NT2/D1 (cell line): ENCODE data around the gene SEL1L3.

ENCODE experiments used
- DNase-seq: peaks from one replicate; pipeline ENCODE4 v3.0.0-alpha.2; 2011; ENCODE audit warnings: low read depth, low spot score
- H3K27me3 ChIP-seq: 2 replicates; pipeline ENCODE4 v1.6.0; 2011; ENCODE audit warnings: mild to moderate bottlenecking; ENCODE audit not compliant: insufficient read length, insufficient read depth
- H3K36me3 ChIP-seq: 2 replicates; pipeline ENCODE4 v1.6.1; 2011; ENCODE audit warnings: mild to moderate bottlenecking, low read length, mixed read lengths; ENCODE audit not compliant: insufficient read depth, insufficient read length
- H3K4me1 ChIP-seq: 2 replicates; pipeline ENCODE4 v1.5.1; 2011; ENCODE audit not compliant: insufficient read depth, insufficient read length
- H3K4me3 ChIP-seq: 2 replicates; pipeline ENCODE4 v1.5.1; 2011; ENCODE audit warnings: low read depth; ENCODE audit not compliant: insufficient read length
- H3K9ac ChIP-seq: 2 replicates; pipeline ENCODE4 v1.6.0; 2011; ENCODE audit warnings: low read depth; ENCODE audit not compliant: insufficient read length
- H3K9me3 ChIP-seq: 2 replicates; pipeline ENCODE4 v1.5.1; 2011; ENCODE audit warnings: mild to moderate bottlenecking, low read length; ENCODE audit not compliant: insufficient read depth
- SUZ12 ChIP-seq: IDR thresholded peaks from 2 replicates; pipeline ENCODE4 v1.6.1; 2011; ENCODE audit not compliant: insufficient read length, insufficient read depth; ENCODE audit errors: extremely low read depth
- YY1 ChIP-seq: IDR thresholded peaks from 2 replicates; pipeline ENCODE4 v1.6.1; 2011; ENCODE audit not compliant: insufficient read length, insufficient read depth
- ZNF274 ChIP-seq: IDR thresholded peaks from 2 replicates; pipeline ENCODE4 v1.6.1; 2011; ENCODE audit warnings: mild to moderate bottlenecking, low read depth, low read length

SEL1L3 gene

DNA sequence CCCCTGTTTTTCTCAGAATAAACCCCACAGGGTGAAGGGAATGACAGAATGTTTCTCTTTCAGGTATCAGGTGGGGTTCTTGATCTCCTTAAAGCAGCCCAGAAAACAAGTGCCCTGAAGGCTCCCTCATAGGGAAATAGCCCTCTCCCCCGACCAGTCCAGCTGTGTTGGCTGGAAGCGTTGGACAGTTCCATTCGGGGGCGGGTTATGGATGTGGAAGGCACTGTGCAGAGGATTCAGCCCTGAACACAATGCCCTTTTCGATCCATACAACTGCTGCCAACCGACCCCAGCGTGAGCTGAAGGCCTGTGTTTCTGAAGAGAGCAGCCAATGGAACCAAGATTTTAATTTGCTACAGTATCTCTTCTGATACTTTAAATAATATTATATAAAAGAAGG lies 41.5 kb downstream of the SEL1L3 start:
- no peak overlapping the region for H3K4me3 ChIP-seq
- H3K27me3 ChIP-seq: no peaks in the 10 kb centered on the region
- H3K36me3 ChIP-seq: peaks cover 30% of the 10 kb centered on the region
- H3K9ac ChIP-seq: no peak overlapping the region
- TF ChIP-seq SUZ12: no peak
- TF ChIP-seq ZNF274: no peak
- no peak for TF ChIP-seq YY1
- DNase-seq: no peak
- H3K4me1 ChIP-seq: no peaks in the 10 kb centered on the region
- H3K9me3 ChIP-seq: no peaks in the 10 kb centered on the region

DNA sequence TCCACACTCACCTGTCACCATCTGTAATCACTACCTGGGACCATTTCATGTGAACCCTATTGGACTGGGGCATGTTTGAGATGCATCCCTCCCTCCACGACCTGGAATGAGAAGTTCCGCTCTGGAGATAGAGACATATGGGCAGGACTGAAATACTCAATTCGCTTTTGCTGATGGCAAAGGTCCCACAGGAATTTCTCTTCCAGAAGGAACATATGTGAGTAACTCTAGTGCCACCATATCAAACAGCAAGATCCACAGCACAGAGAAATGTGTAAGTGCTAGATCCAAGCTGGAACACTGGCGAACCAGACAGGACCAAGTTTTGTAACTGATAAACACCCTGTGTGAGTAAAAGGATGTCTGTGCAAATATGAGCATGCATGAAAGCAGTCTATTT lies 43.9 kb downstream of the SEL1L3 start:
- no peaks in the 10 kb centered on the region for H3K27me3 ChIP-seq
- DNase-seq: no peak
- H3K4me3 ChIP-seq: no peak overlapping the region
- H3K9me3 ChIP-seq: no peaks in the 10 kb centered on the region
- TF ChIP-seq SUZ12: no peak
- TF ChIP-seq ZNF274: no peak
- no peak for TF ChIP-seq YY1
- no peak overlapping the region for H3K9ac ChIP-seq
- H3K4me1 ChIP-seq: peaks cover 5% of the 10 kb centered on the region
- H3K36me3 ChIP-seq: peaks cover 32% of the 10 kb centered on the region

DNA sequence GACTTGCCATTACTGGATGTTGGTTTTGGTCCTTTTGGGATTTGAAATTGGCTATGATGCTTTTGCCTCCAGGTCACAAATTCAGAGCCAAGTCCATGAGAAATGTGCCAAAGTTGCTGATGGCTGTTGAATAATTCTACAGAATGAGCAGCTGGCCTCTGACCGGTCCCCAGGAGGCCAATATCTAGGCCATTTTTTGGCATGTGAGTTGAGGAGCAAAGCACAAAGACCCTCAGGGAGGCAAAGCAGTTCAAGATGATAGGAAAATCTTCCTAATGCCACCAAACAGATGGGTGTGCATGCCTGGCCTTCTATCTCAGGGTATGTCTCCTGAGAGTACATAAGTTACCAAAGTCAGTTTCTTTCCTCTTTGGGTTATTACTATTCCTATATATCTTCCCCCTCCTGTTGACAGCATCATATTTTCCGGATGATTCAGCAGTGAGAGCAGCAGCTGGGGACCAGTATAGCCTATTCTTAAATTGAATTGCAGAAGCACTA lies 44.4 kb downstream of the SEL1L3 start:
- TF ChIP-seq YY1 (no peak), SUZ12 (no peak), ZNF274 (no peak)

DNA sequence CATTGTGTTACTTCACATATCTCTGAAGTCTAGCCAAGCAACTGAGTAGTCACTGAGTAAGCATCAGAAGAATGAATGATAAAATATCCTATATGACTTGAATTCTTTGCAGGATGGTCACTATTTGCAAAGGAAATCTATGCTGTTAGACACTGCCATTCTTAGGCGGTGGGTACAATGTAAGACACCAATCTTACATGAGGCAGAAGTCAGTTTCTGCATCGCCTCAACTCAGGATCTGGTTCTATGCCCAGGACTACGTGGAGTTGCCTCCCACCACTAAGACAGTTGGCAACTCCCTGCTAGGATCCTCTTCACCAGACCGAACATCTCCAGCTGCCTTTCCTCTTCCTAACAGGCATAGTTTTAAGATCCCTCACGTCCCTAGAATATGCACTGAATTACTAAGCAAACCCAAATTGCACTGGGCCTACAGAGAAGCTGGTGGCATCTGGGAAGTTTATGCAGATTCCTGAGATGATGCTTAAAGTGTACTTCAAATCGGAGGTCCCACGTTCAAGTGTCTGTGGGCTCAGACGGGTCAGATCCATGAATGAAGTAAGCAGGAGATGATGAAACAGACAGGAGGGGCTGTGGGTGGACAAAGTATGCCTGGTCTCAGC lies 45.6 kb downstream of the SEL1L3 start:
- H3K9ac ChIP-seq: no peak overlapping the region
- no peaks in the 10 kb centered on the region for H3K27me3 ChIP-seq
- H3K4me3 ChIP-seq: no peak overlapping the region
- H3K9me3 ChIP-seq: no peaks in the 10 kb centered on the region
- TF ChIP-seq ZNF274 (no peak), YY1 (no peak), SUZ12 (no peak)
- H3K4me1 ChIP-seq: peaks cover 6% of the 10 kb centered on the region
- no peak for DNase-seq
- peaks cover 32% of the 10 kb centered on the region for H3K36me3 ChIP-seq

More for the DNA sequence above, 44.4 kb downstream of the SEL1L3 start:
- Histone ChIP-seq H3K9me3 (no peaks in the 10 kb centered on the region), H3K4me1 (peaks cover 5% of the 10 kb centered on the region), H3K4me3 (no peak overlapping the region), H3K36me3 (peaks cover 32% of the 10 kb centered on the region), H3K9ac (no peak overlapping the region), H3K27me3 (no peaks in the 10 kb centered on the region)
- no peak for DNase-seq

DNA sequence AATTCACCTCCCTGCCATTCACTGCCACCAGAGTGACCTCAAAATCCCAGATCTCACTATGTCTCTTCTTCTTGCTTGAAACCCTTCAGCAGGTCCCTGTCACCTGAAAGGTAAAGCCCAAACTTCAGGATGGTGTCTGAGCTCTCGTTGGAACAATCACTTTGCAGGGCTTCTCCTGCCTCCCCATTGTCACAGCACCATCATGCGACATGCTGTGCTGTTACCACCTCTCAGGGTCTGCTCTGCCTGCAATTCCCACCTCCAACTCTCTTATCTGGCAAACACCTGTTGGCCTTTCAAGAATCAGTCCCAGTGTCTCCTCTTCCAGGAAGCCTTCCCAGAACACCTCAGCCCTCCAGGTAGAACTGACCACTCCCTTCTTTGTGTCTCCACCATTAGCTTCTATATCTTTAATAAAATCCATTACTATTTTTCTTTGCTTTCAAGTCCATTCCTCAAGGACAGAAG lies 46.2 kb downstream of the SEL1L3 start:
- H3K9me3 ChIP-seq: no peaks in the 10 kb centered on the region

DNA sequence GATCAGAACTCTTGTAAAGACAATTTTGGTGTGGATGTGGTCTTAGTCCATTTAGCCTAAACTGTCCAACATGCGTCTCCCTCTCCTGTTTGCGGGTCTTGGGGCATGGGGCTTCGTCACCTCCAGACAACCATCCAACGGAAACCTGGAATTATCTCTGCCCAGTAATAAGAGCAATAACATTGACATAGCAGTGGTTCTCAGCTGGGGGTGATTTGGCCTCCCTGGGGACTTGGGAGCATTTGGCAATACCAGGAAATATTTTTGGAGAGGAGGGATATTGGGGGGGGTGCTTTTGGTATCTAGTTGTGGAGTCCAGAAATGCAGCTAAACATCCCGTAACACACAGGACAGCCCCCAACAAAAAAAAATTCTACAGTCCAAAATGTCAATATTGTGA lies 47.2 kb downstream of the SEL1L3 start:
- TF ChIP-seq ZNF274: no peak
- TF ChIP-seq SUZ12: no peak
- TF ChIP-seq YY1: no peak
- Histone ChIP-seq H3K9me3 (no peaks in the 10 kb centered on the region), H3K4me3 (no peak overlapping the region), H3K4me1 (peaks cover 13% of the 10 kb centered on the region), H3K9ac (no peak overlapping the region), H3K36me3 (peaks cover 32% of the 10 kb centered on the region), H3K27me3 (no peaks in the 10 kb centered on the region)
- DNase-seq: no peak

More for the DNA sequence above, 46.2 kb downstream of the SEL1L3 start:
- Histone ChIP-seq H3K4me3 (no peak overlapping the region), H3K4me1 (peaks cover 9% of the 10 kb centered on the region), H3K9ac (no peak overlapping the region), H3K27me3 (no peaks in the 10 kb centered on the region), H3K36me3 (peaks cover 32% of the 10 kb centered on the region)
- no peak for TF ChIP-seq ZNF274
- TF ChIP-seq SUZ12: no peak
- no peak for TF ChIP-seq YY1
- no peak for DNase-seq

DNA sequence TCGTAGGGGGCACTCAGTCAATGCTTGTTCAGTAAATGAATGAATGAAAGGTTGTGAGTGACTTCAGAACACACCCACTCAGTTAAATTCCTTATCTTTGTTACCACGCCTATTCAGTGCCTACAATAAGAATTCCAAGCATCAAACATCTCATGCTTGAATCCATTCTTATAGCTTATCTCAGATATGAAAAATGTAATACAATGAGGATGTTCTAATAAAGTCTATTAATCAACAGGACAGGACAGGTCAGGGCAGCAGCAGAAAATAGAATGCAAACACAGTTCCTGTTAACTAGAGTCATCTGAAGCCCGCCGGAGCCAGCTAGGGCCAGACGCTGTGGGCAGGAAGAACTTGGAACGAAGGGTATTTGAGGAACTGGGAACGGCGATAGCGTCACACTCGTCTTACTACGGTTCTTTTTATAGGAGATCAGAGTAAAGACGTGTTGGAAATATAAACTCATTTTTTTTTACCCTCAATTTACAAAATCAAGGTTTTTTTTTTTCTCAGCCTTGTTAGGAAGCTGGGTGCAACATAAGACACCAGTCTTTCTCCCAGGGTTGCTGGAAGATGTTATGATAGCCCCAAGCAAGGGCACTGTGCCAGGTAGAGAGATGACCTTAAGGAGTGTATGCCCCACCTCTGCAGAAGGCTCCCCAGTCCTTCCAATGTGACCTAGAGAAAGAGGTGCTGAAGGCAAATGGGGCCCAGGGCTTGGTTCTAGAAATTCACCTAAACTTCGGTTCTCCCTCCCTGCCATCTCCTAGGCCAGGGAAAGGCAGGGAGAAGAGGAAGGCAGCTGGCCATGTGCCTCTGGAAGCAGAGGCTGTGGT lies 48.3 kb downstream of the SEL1L3 start:
- Histone ChIP-seq H3K9ac (no peak overlapping the region), H3K4me1 (peaks cover 17% of the 10 kb centered on the region), H3K4me3 (no peak overlapping the region), H3K36me3 (peaks cover 25% of the 10 kb centered on the region), H3K9me3 (no peaks in the 10 kb centered on the region), H3K27me3 (no peaks in the 10 kb centered on the region)
- no peak for DNase-seq
- TF ChIP-seq ZNF274: no peak
